ENCODE results near the gene CLN6.
A peak's percentile ranks its signal among the peaks of the same experiment; 100 is the strongest.

The CLN6 gene

DNA sequence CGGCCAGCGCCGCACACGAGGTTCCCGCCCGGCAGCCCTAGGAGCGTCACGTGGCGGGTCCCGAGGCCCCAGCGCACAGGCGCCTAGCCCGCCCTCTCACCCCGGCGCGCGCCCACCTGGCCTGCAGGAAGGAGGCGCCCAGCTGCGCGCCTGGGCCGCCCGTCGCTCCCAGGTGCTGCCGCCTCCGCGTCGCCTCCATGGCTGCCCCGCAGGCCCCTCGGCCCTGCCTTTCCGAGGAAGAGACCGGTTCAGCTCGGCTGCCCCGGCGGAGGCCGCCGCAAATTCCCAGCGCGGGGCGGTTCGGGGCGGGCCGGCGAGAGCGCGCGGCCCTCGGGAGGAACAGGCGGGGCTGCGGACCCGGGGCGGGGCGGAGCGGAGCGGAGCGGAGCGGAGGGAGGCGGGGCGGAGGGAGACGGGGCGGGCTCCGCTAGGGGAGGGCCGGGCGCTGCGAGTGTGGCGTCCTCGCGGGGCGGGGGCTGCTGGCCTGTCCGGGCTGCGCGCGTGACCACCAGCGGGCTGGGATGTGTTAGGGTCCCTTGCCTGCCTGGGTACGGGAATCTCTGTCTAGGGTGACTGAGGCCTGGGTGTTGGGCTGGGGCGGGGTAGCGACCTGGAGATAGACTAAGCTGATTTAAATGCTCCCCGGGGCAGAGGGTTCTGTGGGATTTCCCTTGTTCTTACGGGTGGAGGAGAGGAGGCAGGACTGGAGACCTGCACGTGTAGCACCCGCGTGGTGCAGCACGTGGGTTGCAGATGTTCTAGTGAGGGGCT, at the start of gene CLN6:
Gene CLN6, minus strand, starts transcription at position 343 of the 771 bp plus-strand sequence. Its CDS starts 144 bp downstream, at position 199.
- DNase-seq: peak; percentile 85

- peak; percentile 16 for DNase-seq
Measured at GRCh38 chr15:68278595-68279405, 49.3 kb upstream of the CLN6 start.

DNA sequence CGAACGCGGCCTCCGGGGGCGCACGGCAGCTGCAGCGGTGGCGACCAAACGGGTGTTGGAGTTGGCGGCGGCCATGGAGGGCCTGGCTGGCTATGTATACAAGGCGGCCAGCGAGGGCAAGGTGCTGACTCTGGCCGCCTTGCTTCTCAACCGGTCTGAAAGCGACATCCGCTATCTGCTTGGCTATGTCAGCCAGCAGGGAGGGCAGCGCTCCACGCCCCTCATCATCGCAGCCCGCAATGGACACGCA, 48.7 kb upstream of the CLN6 start:
- peak; percentile 77 for DNase-seq

GRCh38 chr15:68277603-68278344, 48.2 kb upstream of the CLN6 start, which contains the start of gene FEM1B:
FEM1B (plus strand) TSS chr15:68277745; CDS start chr15:68278418, 673 bp downstream.
- DNase-seq: peak; percentile 92

GRCh38 chr15:68277131-68277602, 47.6 kb upstream of the CLN6 start:
- no peak for DNase-seq

DNA sequence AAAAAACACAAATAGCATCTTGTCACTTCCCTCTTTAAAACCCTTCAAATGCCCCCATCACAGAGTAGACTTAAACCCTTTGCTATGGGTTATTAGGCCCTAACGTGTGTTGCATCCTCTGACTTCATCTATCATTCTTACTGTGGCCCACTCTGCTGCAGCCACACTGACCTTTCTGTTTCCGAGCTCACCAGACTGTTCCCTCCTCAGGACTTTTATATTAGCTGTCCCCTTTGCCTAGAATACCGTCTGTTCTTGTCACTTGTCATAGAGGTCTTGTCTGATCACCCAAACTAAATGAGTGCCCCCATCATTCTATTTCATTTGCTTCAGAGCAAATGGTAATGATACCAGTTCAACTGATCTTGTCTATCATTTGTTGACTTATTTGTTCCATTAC, 47.1 kb upstream of the CLN6 start:
- DNase-seq: no peak

DNA sequence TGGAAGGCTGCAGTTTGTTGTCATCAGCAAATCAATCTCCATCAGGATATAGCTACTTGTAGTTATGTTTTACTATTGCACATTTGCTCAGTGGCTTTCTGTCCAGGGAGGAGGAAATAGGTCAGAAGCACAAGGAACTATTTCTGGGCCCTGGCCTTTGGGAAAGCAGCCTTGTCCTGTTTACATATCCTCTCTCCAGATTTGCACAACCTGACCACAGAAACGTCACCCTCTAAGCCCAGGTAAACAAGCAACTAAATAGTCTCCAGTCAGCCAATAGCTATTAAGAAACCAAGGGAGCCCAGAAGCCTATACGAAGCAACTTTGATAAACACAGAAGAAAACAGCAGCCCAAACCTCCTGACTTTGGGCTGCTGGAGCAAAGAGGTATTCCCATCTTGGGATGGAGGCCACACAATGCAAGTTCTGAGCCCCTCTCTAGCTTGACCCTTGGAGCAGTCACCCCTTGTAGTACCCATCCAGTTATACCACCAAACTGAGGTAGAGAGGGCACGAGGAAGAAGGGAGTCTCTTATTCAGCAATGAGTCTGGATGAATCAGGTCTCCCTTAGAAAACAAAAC, 45.7 kb upstream of the CLN6 start:
- DNase-seq: no peak

GRCh38 chr15:68274201-68274848, 44.8 kb upstream of the CLN6 start:
- no peak for DNase-seq

DNA sequence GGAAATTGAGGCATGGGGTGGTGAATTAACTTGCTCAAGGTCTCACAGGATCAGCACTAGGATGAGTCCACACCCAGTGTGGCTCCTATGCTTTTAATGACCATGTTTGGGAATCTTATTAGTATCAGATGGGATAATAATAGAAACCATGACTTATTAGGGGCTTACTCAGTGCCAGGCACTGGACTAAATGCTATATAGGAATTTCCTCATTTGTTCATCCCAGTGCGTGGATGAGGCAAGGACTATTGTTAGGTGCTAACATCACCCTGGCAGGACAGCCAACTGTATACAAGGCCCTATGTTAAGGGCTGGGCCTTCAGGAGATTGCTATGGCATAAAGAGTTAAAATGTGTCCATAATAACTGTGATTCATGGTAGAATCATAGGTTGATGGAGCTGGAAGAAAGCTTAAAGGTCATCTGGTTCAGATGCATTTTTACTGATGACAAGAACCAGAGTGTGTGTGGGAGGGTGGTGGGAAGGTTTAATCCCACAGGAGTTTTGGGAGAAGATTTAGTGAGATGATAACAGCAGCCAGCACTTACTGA, 43.3 kb upstream of the CLN6 start:
- no peak for DNase-seq

- no peak for DNase-seq
Measured at GRCh38 chr15:68271854-68272471, 42.4 kb upstream of the CLN6 start.

DNA sequence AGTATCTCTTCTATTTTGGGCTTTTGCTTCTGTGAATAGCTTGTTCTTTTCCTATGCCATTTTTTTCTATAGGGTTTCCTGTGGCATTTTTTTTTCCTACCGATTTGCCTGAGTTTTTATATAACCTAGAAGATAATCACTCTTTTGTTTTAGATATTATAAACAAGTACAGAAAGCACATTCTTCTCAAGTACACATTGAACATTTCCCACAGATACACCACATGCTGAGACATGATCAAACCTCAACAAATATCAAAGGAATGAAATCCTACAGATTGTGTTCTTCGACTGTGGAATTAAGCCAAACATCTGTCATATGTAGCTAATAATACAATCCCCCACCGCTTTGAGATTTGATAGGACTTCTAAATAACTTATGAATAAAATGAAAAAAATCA, 38.9 kb upstream of the CLN6 start:
- no peak for DNase-seq

DNA sequence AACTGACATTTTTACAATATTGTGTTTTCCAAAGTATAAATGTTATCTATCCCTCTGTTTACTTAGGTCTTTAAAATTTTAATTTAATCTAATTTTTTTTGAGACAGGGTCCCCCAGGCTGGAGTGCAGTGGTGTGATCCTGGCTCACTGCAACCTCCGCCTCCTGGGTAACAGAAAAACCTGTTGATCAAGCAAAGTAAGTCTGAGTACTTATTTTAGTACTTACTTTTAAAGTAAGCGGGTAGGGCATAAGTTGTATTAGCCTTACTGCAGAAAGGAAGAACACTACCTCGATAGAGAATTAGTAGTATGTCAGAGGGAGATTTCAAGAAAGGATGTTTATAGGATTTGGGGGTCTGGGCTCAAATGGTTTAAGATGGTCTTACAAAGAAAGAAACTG, 36.1 kb upstream of the CLN6 start:
- no peak for DNase-seq

DNA sequence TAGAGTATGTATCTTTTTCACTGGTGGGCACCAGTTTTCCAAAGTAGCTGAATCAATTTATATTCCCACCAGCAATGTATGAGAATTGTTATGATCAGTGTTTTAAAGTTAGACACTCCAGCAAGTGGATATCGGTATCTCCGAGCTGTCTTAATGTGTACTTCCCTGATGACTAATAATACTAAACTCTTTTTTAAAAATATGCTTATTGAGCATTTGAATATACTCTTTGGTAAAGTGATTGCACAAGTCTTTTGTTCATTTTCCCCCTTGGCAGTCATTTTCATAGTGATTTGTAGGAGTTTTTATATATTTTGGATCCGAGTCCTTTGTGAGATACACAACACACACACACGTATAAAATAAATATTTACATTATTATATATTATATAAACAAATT, 35.6 kb upstream of the CLN6 start:
- DNase-seq: no peak

GRCh38 chr15:68264282-68264681, 34.8 kb upstream of the CLN6 start:
- DNase-seq: no peak

GRCh38 chr15:68262514-68263356, 33.2 kb upstream of the CLN6 start:
- no peak for DNase-seq

DNA sequence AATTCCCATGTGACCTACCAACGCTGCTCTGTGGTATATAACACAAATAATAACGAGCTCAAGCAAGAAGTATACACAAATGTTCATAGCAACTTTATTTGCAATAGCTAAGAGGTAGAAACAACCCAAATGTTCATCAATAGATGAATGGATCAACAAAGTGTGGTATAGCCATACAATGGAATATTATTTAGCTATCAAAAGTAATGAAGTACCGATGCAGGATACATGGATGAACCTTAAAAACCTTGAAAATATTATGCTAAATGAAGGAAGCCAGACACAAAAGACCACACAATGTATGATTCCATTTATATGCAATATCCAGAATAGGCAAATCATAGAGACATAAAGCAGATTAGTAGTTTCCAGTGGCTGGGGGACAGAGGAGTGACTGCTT, 32.5 kb upstream of the CLN6 start:
- DNase-seq: no peak

- DNase-seq: no peak
Measured at GRCh38 chr15:68261241-68261640, 31.7 kb upstream of the CLN6 start.

GRCh38 chr15:68259883-68260282, 30.4 kb upstream of the CLN6 start:
- DNase-seq: no peak

DNA sequence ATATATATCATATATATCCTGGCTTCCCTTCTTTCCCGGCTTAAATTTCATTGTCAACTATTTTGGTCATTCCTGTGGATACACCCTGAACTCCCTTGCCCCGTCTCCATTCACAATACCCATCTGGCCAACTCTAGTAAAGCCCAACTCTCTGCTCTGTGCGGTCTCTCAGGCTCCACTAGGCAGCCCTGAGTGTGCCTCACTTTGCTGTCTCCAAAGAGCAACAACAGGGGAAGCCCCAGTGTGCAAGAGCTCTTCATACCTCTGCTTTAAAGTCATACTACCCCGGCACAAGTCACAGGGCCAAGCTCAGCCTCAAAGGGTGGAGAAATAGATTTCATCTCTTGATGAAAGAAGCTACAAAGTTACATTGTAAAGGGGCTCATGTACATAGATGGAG, 29.2 kb upstream of the CLN6 start:
- no peak for DNase-seq

- peak; percentile 73 for DNase-seq
Measured at GRCh38 chr15:68256675-68257450, 27.3 kb upstream of the CLN6 start.
